ENCODE measurements around the gene TMBIM1. TPM values are rescaled to one million over a fixed set of nuclear protein-coding genes. Genes with fewer than 3 reads are reported as not detected.

TMBIM1 gene
- polyA plus RNA-seq, 1 donor = 236 TPM

DNA sequence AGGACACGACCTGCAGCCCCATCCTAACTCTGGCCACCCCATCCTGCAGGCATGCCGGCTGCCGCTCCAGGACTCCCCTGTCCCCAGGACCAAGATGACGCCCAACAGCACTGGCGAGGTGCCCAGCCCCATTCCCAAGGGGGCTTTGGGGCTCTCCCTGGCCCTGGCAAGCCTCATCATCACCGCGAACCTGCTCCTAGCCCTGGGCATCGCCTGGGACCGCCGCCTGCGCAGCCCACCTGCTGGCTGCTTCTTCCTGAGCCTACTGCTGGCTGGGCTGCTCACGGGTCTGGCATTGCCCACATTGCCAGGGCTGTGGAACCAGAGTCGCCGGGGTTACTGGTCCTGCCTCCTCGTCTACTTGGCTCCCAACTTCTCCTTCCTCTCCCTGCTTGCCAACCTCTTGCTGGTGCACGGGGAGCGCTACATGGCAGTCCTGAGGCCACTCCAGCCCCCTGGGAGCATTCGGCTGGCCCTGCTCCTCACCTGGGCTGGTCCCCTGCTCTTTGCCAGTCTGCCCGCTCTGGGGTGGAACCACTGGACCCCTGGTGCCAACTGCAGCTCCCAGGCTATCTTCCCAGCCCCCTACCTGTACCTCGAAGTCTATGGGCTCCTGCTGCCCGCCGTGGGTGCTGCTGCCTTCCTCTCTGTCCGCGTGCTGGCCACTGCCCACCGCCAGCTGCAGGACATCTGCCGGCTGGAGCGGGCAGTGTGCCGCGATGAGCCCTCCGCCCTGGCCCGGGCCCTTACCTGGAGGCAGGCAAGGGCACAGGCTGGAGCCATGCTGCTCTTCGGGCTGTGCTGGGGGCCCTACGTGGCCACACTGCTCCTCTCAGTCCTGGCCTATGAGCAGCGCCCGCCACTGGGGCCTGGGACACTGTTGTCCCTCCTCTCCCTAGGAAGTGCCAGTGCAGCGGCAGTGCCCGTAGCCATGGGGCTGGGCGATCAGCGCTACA lies 29.4 kb downstream of the TMBIM1 start:
- no CpG with 5 or more reads among the region's 39 CpGs for WGBS (ENCODE audit: insufficient coverage, low lambda C conversion rate)
- Histone ChIP-seq H3K27ac (ENCODE audit: low read length) (peak overlapping the region; percentile 95), H3K36me3 (ENCODE audit: control insufficient read depth, insufficient read depth, low read length) (peaks cover 52% of the 10 kb centered on the region), H3K4me3 (ENCODE audit: low read length) (no peak overlapping the region), H3K9me3 (ENCODE audit: control insufficient read depth, low read depth, low read length) (no peaks in the 10 kb centered on the region), H3K4me1 (ENCODE audit: control insufficient read depth, insufficient read depth, low read length) (peaks cover 52% of the 10 kb centered on the region), H3K27me3 (ENCODE audit: control insufficient read depth, insufficient read depth, low read length) (no peaks in the 10 kb centered on the region)
- peak in 1 of 2 donors; percentile 2 for DNase-seq

DNA sequence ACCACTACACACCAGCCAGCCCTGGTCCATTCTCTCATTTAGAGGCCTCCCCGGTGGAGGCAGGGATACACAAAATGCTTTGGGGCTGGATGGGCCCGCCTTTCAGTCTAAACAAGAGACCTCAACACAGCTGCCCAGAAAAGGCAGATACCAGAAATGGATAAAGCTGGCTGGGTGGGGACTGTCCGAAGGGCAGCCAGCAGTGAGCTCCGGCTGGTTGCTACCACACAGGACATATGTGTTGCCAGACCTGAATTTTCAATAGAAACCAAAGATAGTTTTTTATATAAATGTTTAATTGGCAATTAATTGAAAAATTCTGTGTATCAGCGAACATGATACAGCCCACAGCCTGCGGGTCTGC lies 30.1 kb downstream of the TMBIM1 start:
- H3K4me1 ChIP-seq (ENCODE audit: control insufficient read depth, insufficient read depth, low read length) = peaks cover 52% of the 10 kb centered on the region
- no CpG with 5 or more reads among the region's 6 CpGs for WGBS (ENCODE audit: insufficient coverage, low lambda C conversion rate)
- peak in 1 of 2 donors; percentile 12 for DNase-seq
- no peaks in the 10 kb centered on the region for H3K27me3 ChIP-seq (ENCODE audit: control insufficient read depth, insufficient read depth, low read length)
- peaks cover 46% of the 10 kb centered on the region for H3K36me3 ChIP-seq (ENCODE audit: control insufficient read depth, insufficient read depth, low read length)
- no peaks in the 10 kb centered on the region for H3K9me3 ChIP-seq (ENCODE audit: control insufficient read depth, low read depth, low read length)
- H3K27ac ChIP-seq (ENCODE audit: low read length) = peak overlapping the region; percentile 6
- H3K4me3 ChIP-seq (ENCODE audit: low read length) = no peak overlapping the region

DNA sequence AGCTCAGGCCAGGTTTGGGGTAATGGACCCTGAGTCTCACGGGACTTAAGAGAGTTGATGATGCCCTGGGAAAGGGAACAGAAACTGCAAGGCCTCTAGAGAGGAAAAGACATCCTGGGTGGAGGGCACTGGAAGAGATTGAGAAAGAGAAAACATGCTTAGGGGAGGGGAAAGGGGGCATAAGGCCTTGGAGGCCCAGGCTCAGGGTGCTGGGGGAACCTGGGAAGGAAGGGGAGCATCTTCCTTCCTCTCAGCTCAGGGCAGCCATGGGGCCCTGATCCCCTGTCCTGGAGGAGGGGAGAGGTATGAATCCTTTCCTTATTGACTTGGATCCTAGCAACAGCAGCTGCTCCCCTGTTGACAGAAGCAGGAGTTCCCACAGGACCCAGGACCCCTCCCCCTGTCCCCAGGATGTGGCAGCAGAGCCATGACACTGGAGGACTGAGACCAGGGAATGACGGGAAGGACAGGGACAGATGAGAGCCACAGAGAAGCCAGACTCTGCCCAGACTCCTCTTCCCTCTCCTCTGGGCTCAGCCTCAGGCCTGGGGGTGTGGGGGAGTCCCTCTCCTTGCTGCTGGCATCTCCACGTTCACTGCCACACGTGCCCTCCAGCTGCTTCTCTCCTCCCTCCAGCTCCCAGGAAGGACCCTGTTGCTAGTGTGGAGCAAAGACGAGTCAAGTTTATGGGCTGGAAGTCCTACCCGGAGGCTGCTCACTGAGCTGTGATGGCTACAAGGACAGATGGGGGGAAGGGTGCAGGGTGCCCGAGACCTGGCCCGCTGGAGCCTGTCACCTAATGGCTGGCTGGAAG lies 30.7 kb downstream of the TMBIM1 start:
- Histone ChIP-seq H3K4me3 (ENCODE audit: low read length) (peak overlapping the region; percentile 3), H3K4me1 (ENCODE audit: control insufficient read depth, insufficient read depth, low read length) (peaks cover 52% of the 10 kb centered on the region), H3K9me3 (ENCODE audit: control insufficient read depth, low read depth, low read length) (no peaks in the 10 kb centered on the region), H3K36me3 (ENCODE audit: control insufficient read depth, insufficient read depth, low read length) (peaks cover 44% of the 10 kb centered on the region), H3K27me3 (ENCODE audit: control insufficient read depth, insufficient read depth, low read length) (no peaks in the 10 kb centered on the region), H3K27ac (ENCODE audit: low read length) (peak overlapping the region; percentile 6)
- WGBS (ENCODE audit: insufficient coverage, low lambda C conversion rate) = no CpG with 5 or more reads among the region's 8 CpGs
- peak in 1 of 2 donors; percentile 64 for DNase-seq

DNA sequence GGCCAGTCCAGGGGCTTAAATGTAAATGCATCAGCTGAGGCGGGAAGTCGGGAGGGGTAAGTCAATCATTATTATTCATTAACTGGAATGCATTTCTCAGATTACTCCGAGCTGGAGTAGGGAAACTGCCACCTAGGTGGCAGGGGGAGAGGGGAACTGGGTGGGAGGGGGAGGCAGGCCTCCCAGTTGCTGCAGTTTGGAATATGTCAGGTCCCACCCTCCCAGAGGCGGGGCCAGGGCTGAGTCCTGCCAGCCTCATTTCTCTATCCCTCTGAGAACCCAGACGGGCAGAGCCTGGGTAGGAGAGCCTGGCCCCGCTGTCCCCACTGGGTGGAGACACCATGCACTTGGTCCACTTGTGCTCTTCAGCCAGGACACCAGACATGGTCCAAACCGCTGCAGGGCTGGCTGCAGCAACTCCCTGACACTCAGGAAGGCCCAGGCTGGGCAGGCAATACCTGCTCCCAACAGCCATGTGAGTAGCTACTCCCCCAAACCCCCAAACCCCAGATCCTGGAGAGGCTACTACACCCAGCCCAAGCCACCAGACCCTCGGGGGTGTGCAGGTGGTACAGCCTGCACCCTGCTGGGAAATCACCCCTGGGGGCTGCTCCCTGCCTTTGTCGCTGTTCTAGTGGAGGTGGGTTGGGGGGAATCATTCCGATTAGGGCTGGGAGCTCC lies 31.4 kb downstream of the TMBIM1 start, which contains the start of gene GPBAR1:
TSS of gene GPBAR1 (plus strand) at position 274 of the 681 bp plus-strand sequence. CDS start 1,710 bp downstream, outside the sequence.
- peaks cover 41% of the 10 kb centered on the region for H3K36me3 ChIP-seq (ENCODE audit: control insufficient read depth, insufficient read depth, low read length)
- no peaks in the 10 kb centered on the region for H3K27me3 ChIP-seq (ENCODE audit: control insufficient read depth, insufficient read depth, low read length)
- H3K4me3 ChIP-seq (ENCODE audit: low read length) = peak within 1 kb of the TSS; percentile 3
- DNase-seq = peak in 1 of 2 donors; percentile 52
- peaks cover 52% of the 10 kb centered on the region for H3K4me1 ChIP-seq (ENCODE audit: control insufficient read depth, insufficient read depth, low read length)
- peak within 1 kb of the TSS; percentile 6 for H3K27ac ChIP-seq (ENCODE audit: low read length)
- WGBS (ENCODE audit: insufficient coverage, low lambda C conversion rate) = no CpG with 5 or more reads among the region's 10 CpGs
- no peaks in the 10 kb centered on the region for H3K9me3 ChIP-seq (ENCODE audit: control insufficient read depth, low read depth, low read length)

DNA sequence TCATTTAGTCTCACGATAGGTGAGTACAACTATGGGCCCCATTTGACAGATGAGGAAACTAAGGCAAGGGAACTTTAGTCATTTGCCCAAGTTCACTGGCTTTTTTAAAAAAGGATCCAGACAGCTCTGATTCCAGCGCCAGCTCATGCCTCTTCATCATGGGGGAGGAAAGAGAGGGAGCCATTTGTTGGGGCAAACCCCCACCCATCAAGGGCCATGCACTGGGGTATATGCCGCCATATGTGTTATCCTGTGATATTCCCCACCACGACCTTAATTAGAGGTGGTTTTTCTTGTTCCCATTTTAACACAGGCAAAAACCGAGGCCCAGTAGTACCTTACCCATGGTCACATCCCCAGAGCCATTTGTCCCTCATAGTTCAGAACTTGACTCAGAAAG lies 32.1 kb downstream of the TMBIM1 start:
- H3K27me3 ChIP-seq (ENCODE audit: control insufficient read depth, insufficient read depth, low read length) = no peaks in the 10 kb centered on the region
- no peak overlapping the region for H3K4me3 ChIP-seq (ENCODE audit: low read length)
- no peak overlapping the region for H3K27ac ChIP-seq (ENCODE audit: low read length)
- no peaks in the 10 kb centered on the region for H3K9me3 ChIP-seq (ENCODE audit: control insufficient read depth, low read depth, low read length)
- DNase-seq = no peak
- WGBS (ENCODE audit: insufficient coverage, low lambda C conversion rate) = 100% methylated on average over 1 of the region's 5 CpGs
- H3K4me1 ChIP-seq (ENCODE audit: control insufficient read depth, insufficient read depth, low read length) = peaks cover 48% of the 10 kb centered on the region
- H3K36me3 ChIP-seq (ENCODE audit: control insufficient read depth, insufficient read depth, low read length) = peaks cover 41% of the 10 kb centered on the region

DNA sequence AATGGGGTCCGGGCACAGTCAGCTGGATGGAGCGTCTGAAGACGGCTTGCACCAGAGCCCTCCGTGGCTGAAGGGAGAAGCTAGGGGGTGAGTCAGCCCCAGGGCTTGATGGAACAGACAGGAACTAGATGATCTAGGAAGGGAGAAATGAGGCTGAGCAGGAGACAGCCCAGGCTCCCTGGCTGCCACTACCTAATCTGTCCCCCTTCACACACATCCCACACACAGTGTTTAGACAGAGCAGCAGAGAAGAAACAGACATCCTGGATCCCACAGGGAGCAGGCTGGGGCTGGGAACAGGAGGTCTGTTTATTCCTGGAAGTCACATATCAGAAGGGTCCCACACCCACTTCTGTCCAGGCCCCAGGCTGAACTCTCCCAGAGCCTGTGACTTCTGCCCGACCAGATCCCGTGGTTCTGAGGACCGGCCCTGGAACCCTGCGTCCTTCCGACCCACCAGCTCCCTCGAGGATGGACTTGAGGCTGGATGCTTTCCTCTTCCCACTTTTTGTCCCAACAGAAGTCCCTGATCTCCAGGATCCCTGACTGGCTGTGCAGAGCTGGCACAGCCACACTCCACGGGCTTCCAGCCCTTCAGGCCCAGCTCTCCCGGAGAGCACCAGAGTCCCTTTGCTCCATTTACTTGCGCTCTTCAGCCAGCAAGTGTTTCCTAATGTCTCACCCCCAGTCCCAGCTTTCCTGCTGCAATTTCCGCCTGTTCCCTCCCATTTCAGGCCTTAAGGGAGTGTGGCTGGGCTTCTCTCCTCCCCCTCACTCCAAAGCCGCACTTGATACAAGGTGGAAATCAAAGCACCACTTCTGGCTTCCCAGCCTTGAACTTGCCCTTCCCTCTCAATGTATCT lies 33.0 kb downstream of the TMBIM1 start:
- no peak overlapping the region for H3K4me3 ChIP-seq (ENCODE audit: low read length)
- H3K36me3 ChIP-seq (ENCODE audit: control insufficient read depth, insufficient read depth, low read length) = peaks cover 41% of the 10 kb centered on the region
- DNase-seq = peak in 1 of 2 donors; percentile 41
- 100% methylated on average over 1 of the region's 15 CpGs for WGBS (ENCODE audit: insufficient coverage, low lambda C conversion rate)
- H3K9me3 ChIP-seq (ENCODE audit: control insufficient read depth, low read depth, low read length) = no peaks in the 10 kb centered on the region
- H3K27me3 ChIP-seq (ENCODE audit: control insufficient read depth, insufficient read depth, low read length) = no peaks in the 10 kb centered on the region
- H3K27ac ChIP-seq (ENCODE audit: low read length) = peak overlapping the region; percentile 25
- peaks cover 39% of the 10 kb centered on the region for H3K4me1 ChIP-seq (ENCODE audit: control insufficient read depth, insufficient read depth, low read length)

DNA sequence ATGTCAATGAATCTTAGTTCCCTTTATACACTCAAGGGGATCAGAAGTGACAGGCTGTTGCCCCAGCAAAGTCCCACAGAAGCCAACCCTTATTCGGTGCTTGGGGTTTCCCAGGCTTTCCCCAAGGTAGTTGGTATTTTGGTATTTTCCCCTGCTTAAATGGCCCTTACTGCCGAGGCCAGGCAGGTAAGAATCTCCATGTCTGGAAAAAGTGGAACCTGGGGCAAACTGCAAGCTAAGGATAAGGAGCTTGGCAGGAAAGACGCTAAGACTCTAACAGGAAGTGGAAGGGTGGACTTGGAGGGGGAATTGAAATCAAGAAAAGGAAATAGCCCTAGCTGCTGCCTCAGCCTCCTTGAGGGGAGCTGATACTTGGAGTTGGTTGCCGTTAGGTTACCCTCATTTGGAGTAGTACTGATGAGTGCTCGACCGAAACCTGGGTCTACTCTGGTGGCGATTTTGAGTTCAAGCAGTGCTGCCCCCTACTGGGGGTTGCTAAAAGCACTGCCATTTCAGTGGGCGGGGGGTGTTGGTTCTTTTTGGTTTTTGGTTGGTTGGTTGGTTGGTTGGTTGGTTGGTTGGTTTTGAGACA lies 34.8 kb downstream of the TMBIM1 start:
- Histone ChIP-seq H3K4me3 (ENCODE audit: low read length) (no peak overlapping the region), H3K27ac (ENCODE audit: low read length) (peak overlapping the region; percentile 2), H3K4me1 (ENCODE audit: control insufficient read depth, insufficient read depth, low read length) (peaks cover 28% of the 10 kb centered on the region), H3K27me3 (ENCODE audit: control insufficient read depth, insufficient read depth, low read length) (no peaks in the 10 kb centered on the region), H3K36me3 (ENCODE audit: control insufficient read depth, insufficient read depth, low read length) (peaks cover 42% of the 10 kb centered on the region), H3K9me3 (ENCODE audit: control insufficient read depth, low read depth, low read length) (no peaks in the 10 kb centered on the region)
- 50% methylated on average over 1 of the region's 8 CpGs for WGBS (ENCODE audit: insufficient coverage, low lambda C conversion rate)
- peak in 1 of 2 donors; percentile 11 for DNase-seq

DNA sequence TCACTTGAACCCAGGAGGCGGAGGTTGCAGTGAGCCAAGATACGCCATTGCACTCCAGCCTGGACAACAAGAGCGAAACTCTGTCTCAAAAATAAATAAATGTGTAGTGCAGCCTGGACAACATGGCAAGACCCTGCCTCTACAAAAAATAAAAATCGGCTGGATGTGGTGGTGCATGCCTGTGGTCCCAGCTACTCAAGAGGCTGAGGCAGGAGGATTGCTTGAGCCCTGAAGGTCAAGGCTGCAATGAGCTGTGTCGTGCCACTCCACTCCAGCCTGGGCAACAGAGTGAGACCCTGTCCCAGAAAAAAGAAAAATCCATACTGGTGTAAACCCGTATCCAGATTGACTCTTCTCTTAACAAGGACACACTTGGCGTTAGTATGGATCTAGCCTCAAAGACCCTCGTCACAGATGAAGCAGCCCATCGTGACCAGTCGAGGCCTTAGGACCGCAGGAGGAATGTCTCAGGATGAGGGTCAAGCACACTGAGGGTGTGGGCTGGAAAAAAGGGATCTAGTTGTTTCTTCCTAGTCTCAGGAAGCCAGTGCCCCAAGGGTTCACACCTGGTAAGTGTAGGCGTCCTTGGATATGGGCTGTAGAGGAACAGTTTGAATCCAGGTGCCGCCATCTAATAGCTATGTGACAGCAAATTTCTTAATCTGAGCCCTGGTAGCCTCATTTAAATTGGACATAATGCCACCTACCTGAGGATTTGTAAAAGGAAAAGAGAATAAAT lies 35.5 kb downstream of the TMBIM1 start:
- no peak for DNase-seq
- WGBS (ENCODE audit: insufficient coverage, low lambda C conversion rate) = 90% methylated on average over 2 of the region's 13 CpGs
- Histone ChIP-seq H3K36me3 (ENCODE audit: control insufficient read depth, insufficient read depth, low read length) (peaks cover 49% of the 10 kb centered on the region), H3K9me3 (ENCODE audit: control insufficient read depth, low read depth, low read length) (no peaks in the 10 kb centered on the region), H3K4me3 (ENCODE audit: low read length) (no peak overlapping the region), H3K27ac (ENCODE audit: low read length) (no peak overlapping the region), H3K27me3 (ENCODE audit: control insufficient read depth, insufficient read depth, low read length) (no peaks in the 10 kb centered on the region), H3K4me1 (ENCODE audit: control insufficient read depth, insufficient read depth, low read length) (peaks cover 23% of the 10 kb centered on the region)

DNA sequence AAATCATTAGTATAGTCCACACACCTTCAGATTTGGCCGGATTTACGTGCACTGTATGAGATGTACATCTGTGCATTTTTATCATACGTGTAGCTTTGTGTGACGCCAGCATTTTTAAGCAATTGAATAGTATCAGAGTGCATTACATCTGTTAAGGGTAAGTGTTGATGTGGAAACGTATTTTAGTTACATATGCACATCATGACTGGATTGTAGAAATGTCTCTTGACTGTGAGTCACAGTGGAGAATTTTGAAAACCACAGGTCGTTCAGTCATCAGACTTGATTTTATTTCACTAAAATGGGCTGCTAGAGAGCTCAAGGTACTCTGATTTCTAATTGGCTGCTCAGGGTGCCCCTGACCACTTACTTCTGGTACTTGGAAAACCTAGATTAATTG lies 36.9 kb downstream of the TMBIM1 start:
- no CpG with 5 or more reads among the region's 6 CpGs for WGBS (ENCODE audit: insufficient coverage, low lambda C conversion rate)
- Histone ChIP-seq H3K9me3 (ENCODE audit: control insufficient read depth, low read depth, low read length) (no peaks in the 10 kb centered on the region), H3K4me3 (ENCODE audit: low read length) (no peak overlapping the region), H3K36me3 (ENCODE audit: control insufficient read depth, insufficient read depth, low read length) (peaks cover 61% of the 10 kb centered on the region), H3K4me1 (ENCODE audit: control insufficient read depth, insufficient read depth, low read length) (peaks cover 9% of the 10 kb centered on the region), H3K27ac (ENCODE audit: low read length) (no peak overlapping the region), H3K27me3 (ENCODE audit: control insufficient read depth, insufficient read depth, low read length) (no peaks in the 10 kb centered on the region)
- DNase-seq = no peak
